Measurements from ENCODE around the gene TFB2M. TPM values are rescaled to one million over a fixed set of nuclear protein-coding genes. Genes with fewer than 3 reads are reported as not detected.

The TFB2M gene
- total and polyA plus RNA-seq, 2 of the 13 experiments (the other 11 are each of a cell fraction or from before 2014, with no cell fraction given) = 15.7 to 31.4 TPM

GRCh38 chr1:246544001-246544400 is 22.1 kb downstream of the TFB2M start:
- peaks cover 16 to 49% of the 10 kb centered on the region in 2 experiments for H3K36me3 ChIP-seq (replicated peaks in 1 of 2; ENCODE audit: control insufficient read depth in 1 of 2, insufficient read depth in 2 of 2, low read length in 2 of 2)
- in situ Hi-C loops (cut with HindIII; ENCODE audit: extremely low pct_ligation_motif_present, low pct_unique_long_range_greater_than_20kb) = no loop called here
- no peak for FAIRE-seq

More at GRCh38 chr1:246544001-246544400, 22.1 kb downstream of the TFB2M start:
- no peaks in the 10 kb centered on the region for H4K20me1 ChIP-seq (ENCODE audit: insufficient read depth, low read length)
- no peaks in the 10 kb centered on the region for H3K9me3 ChIP-seq (ENCODE audit: low read length)
- no TSS peak for BruUV-seq (replicated peaks)
- CTCF ChIA-PET (ENCODE audit: low intra/inter-chr PET ratio, low total read pairs) = no interaction called here
- no peak overlapping the region for H3K27ac ChIP-seq (ENCODE audit: extremely low read length, insufficient read depth, low read length)
- H3K4me1 ChIP-seq (ENCODE audit: insufficient read depth, low read length) = no peaks in the 10 kb centered on the region
- ATAC-seq (no peak), DNase-seq (ENCODE audit: low spot score) (no peak)
- no peak overlapping the region for H2AFZ ChIP-seq (ENCODE audit: low read length)
- H3K4me2 ChIP-seq (ENCODE audit: low read depth, low read length) = no peak overlapping the region
- intact Hi-C loops (cut with micrococcal nuclease; ENCODE audit: unreplicated experiment) = no loop called here
- no peaks in the 10 kb centered on the region for H3K27me3 ChIP-seq (ENCODE audit: control insufficient read depth in 1 of 2, insufficient read depth in 2 of 2, low read length in 2 of 2)
- H3K9ac ChIP-seq (ENCODE audit: insufficient read depth, low read depth, low read length) = no peak overlapping the region
- H3K79me2 ChIP-seq (ENCODE audit: insufficient read depth, low read length) = no peaks in the 10 kb centered on the region
- POLR2A ChIA-PET = no interaction called here
- 100% methylated on average over 1 of the region's 1 CpG for WGBS (ENCODE audit: low lambda C conversion rate)
- no peak for TF ChIP-seq ZNF446 (CRISPR knock-in tag; IDR thresholded peaks at IDR 0.05)
- TF ChIP-seq ZNF17 (CRISPR knock-in tag; IDR thresholded peaks at IDR 0.05) = no peak
- no peak for TF ChIP-seq ZNF569 (CRISPR knock-in tag; IDR thresholded peaks at IDR 0.05; ENCODE audit: borderline replicate concordance)
- TF ChIP-seq KMT2B (CRISPR knock-in tag; IDR thresholded peaks at IDR 0.05) = no peak
- TF ChIP-seq NR2F6 (IDR thresholded peaks at IDR 0.05) = no peak
- TF ChIP-seq NR2F6 (CRISPR knock-in tag; IDR thresholded peaks at IDR 0.05) = no peak
- TF ChIP-seq SMARCE1 (IDR thresholded peaks at IDR 0.05; ENCODE audit: borderline replicate concordance) = no peak
- no peak for TF ChIP-seq ZNF644 (CRISPR knock-in tag; IDR thresholded peaks at IDR 0.05; ENCODE audit: low read depth)
- no peak for TF ChIP-seq ARID2 (CRISPR knock-in tag; IDR thresholded peaks at IDR 0.05; ENCODE audit: borderline replicate concordance)
- TF ChIP-seq SNAPC2 (CRISPR knock-in tag; IDR thresholded peaks at IDR 0.05) = no peak
- no peak for TF ChIP-seq CHD2 (IDR thresholded peaks at IDR 0.05; ENCODE audit: low read depth, low read length)
- TF ChIP-seq TRIM22 (IDR thresholded peaks at IDR 0.05) = no peak
- no peak for TF ChIP-seq BATF2 (CRISPR knock-in tag; IDR thresholded peaks at IDR 0.05)
- TF ChIP-seq ZNF207 (IDR thresholded peaks at IDR 0.05; ENCODE audit: borderline replicate concordance) = no peak
- TF ChIP-seq SP4 (CRISPR knock-in tag; IDR thresholded peaks at IDR 0.05) = no peak
- no peak for TF ChIP-seq PRDM15 (CRISPR knock-in tag; IDR thresholded peaks at IDR 0.05)
- TF ChIP-seq MTA3 (CRISPR knock-in tag; IDR thresholded peaks at IDR 0.05) = no peak
- no peak overlapping the region for H3K4me3 ChIP-seq (replicated peaks in 1 of 3; ENCODE audit: insufficient read depth in 1 of 3, low read depth in 2 of 3, low read length in 3 of 3)
